ENCODE data around the gene GANC.
A peak's percentile ranks its signal among the peaks of the same experiment; 100 is the strongest.

The GANC gene

GRCh38 chr15:42385980-42386700 is 113.1 kb downstream of the GANC start:
- H3K4me3 ChIP-seq (ENCODE audit: low read length in 2 of 2), result no peak overlapping the region
- H3K4me1 ChIP-seq (ENCODE audit: control insufficient read depth in 2 of 2, insufficient read depth in 1 of 2, low read depth in 1 of 2, low read length in 2 of 2), result no peaks in the 10 kb centered on the region
- no peak overlapping the region for H3K14ac ChIP-seq (ENCODE audit: low read length)
- no peak overlapping the region for H3K27ac ChIP-seq (replicated peaks; ENCODE audit: low read length)
- H3K79me1 ChIP-seq (ENCODE audit: low read depth, low read length), result no peaks in the 10 kb centered on the region
- H4K8ac ChIP-seq (ENCODE audit: low read depth, low read length), result no peak overlapping the region
- no peak overlapping the region for H2BK120ac ChIP-seq (ENCODE audit: low read depth, low read length)
- H2AK5ac ChIP-seq (ENCODE audit: low read depth, low read length), result no peak overlapping the region
- H2BK12ac ChIP-seq (ENCODE audit: low read length), result no peak overlapping the region
- no peak for DNase-seq (ENCODE audit: low spot score)
- no peak overlapping the region for H4K91ac ChIP-seq (ENCODE audit: low read depth, low read length, poor library complexity)
- H3K9me3 ChIP-seq (replicated peaks in 1 of 2; ENCODE audit: control insufficient read depth in 2 of 2, insufficient read depth in 1 of 2, low read depth in 1 of 2, low read length in 2 of 2), result no peaks in the 10 kb centered on the region
- H3K4me2 ChIP-seq (ENCODE audit: insufficient read depth, low read length, poor library complexity, severe bottlenecking), result no peak overlapping the region
- WGBS, 2 donors (ENCODE audit: extremely low coverage in 2 of 2, insufficient read length in 2 of 2, insufficient replicate concordance in 1 of 2), result no CpG with 5 or more reads among the region's 12 CpGs
- no peak overlapping the region for H3K18ac ChIP-seq (ENCODE audit: low read length)
- no peak overlapping the region for H3K4ac ChIP-seq (ENCODE audit: low read length)
- H3K27me3 ChIP-seq (ENCODE audit: control insufficient read depth in 3 of 3, insufficient read depth in 3 of 3, low read depth in 1 of 3, low read length in 3 of 3), result no peaks in the 10 kb centered on the region
- H2AFZ ChIP-seq (ENCODE audit: low read length), result peak overlapping the region; percentile 81
- H3K23ac ChIP-seq (ENCODE audit: low read depth, low read length, poor library complexity), result no peak overlapping the region
- no peak overlapping the region for H3K9ac ChIP-seq (ENCODE audit: low read depth, low read length, poor library complexity)
- H3K36me3 ChIP-seq (replicated peaks in 1 of 2; ENCODE audit: control insufficient read depth in 2 of 2, insufficient read depth in 2 of 2, low read length in 2 of 2), result no peaks in the 10 kb centered on the region
- no peak overlapping the region for H2BK5ac ChIP-seq (ENCODE audit: low read length)
- H2BK15ac ChIP-seq (ENCODE audit: low read length), result no peak overlapping the region

- no CpG with 5 or more reads among the region's 8 CpGs for WGBS, 2 donors (ENCODE audit: extremely low coverage in 2 of 2, insufficient read length in 2 of 2, insufficient replicate concordance in 1 of 2)
Measured at GRCh38 chr15:42387603-42388002, 114.6 kb downstream of the GANC start.

GRCh38 chr15:42392309-42393024 is 119.5 kb downstream of the GANC start:
- no peak overlapping the region for H3K4me2 ChIP-seq (ENCODE audit: insufficient read depth, low read length, poor library complexity, severe bottlenecking)
- H2BK15ac ChIP-seq (ENCODE audit: low read length), result no peak overlapping the region
- WGBS, 2 donors (ENCODE audit: extremely low coverage in 2 of 2, insufficient read length in 2 of 2, insufficient replicate concordance in 1 of 2), result no CpG with 5 or more reads among the region's 11 CpGs
- H3K79me1 ChIP-seq (ENCODE audit: low read depth, low read length), result no peaks in the 10 kb centered on the region
- DNase-seq (ENCODE audit: low spot score), result no peak
- no peak overlapping the region for H3K14ac ChIP-seq (ENCODE audit: low read length)
- no peak overlapping the region for H2BK120ac ChIP-seq (ENCODE audit: low read depth, low read length)
- H2BK12ac ChIP-seq (ENCODE audit: low read length), result no peak overlapping the region
- no peaks in the 10 kb centered on the region for H3K36me3 ChIP-seq (replicated peaks in 1 of 2; ENCODE audit: control insufficient read depth in 2 of 2, insufficient read depth in 2 of 2, low read length in 2 of 2)
- no peak overlapping the region for H4K91ac ChIP-seq (ENCODE audit: low read depth, low read length, poor library complexity)
- no peaks in the 10 kb centered on the region for H3K9me3 ChIP-seq (replicated peaks in 1 of 2; ENCODE audit: control insufficient read depth in 2 of 2, insufficient read depth in 1 of 2, low read depth in 1 of 2, low read length in 2 of 2)
- no peak overlapping the region for H3K4me3 ChIP-seq (ENCODE audit: low read length in 2 of 2)
- no peak overlapping the region for H3K9ac ChIP-seq (ENCODE audit: low read depth, low read length, poor library complexity)
- H2BK5ac ChIP-seq (ENCODE audit: low read length), result no peak overlapping the region
- no peak overlapping the region for H3K23ac ChIP-seq (ENCODE audit: low read depth, low read length, poor library complexity)
- H3K27ac ChIP-seq (replicated peaks; ENCODE audit: low read length), result no peak overlapping the region
- no peak overlapping the region for H3K4ac ChIP-seq (ENCODE audit: low read length)
- H3K4me1 ChIP-seq (ENCODE audit: control insufficient read depth in 2 of 2, insufficient read depth in 1 of 2, low read depth in 1 of 2, low read length in 2 of 2), result no peaks in the 10 kb centered on the region
- no peak overlapping the region for H3K18ac ChIP-seq (ENCODE audit: low read length)
- peak overlapping the region; percentile 61 for H2AFZ ChIP-seq (ENCODE audit: low read length)
- H4K8ac ChIP-seq (ENCODE audit: low read depth, low read length), result no peak overlapping the region
- no peaks in the 10 kb centered on the region for H3K27me3 ChIP-seq (ENCODE audit: control insufficient read depth in 3 of 3, insufficient read depth in 3 of 3, low read depth in 1 of 3, low read length in 3 of 3)
- H2AK5ac ChIP-seq (ENCODE audit: low read depth, low read length), result no peak overlapping the region

More at GRCh38 chr15:42387603-42388002, 114.6 kb downstream of the GANC start:
- no peak overlapping the region for H3K4me2 ChIP-seq (ENCODE audit: insufficient read depth, low read length, poor library complexity, severe bottlenecking)
- no peak overlapping the region for H3K9ac ChIP-seq (ENCODE audit: low read depth, low read length, poor library complexity)
- no peak overlapping the region for H3K4ac ChIP-seq (ENCODE audit: low read length)
- H3K4me1 ChIP-seq (ENCODE audit: control insufficient read depth in 2 of 2, insufficient read depth in 1 of 2, low read depth in 1 of 2, low read length in 2 of 2), result no peaks in the 10 kb centered on the region
- H3K36me3 ChIP-seq (replicated peaks in 1 of 2; ENCODE audit: control insufficient read depth in 2 of 2, insufficient read depth in 2 of 2, low read length in 2 of 2), result no peaks in the 10 kb centered on the region
- H3K9me3 ChIP-seq (replicated peaks in 1 of 2; ENCODE audit: control insufficient read depth in 2 of 2, insufficient read depth in 1 of 2, low read depth in 1 of 2, low read length in 2 of 2), result no peaks in the 10 kb centered on the region
- H3K14ac ChIP-seq (ENCODE audit: low read length), result no peak overlapping the region
- H2BK12ac ChIP-seq (ENCODE audit: low read length), result no peak overlapping the region
- no peak overlapping the region for H4K91ac ChIP-seq (ENCODE audit: low read depth, low read length, poor library complexity)
- no peak overlapping the region for H3K18ac ChIP-seq (ENCODE audit: low read length)
- no peak overlapping the region for H4K8ac ChIP-seq (ENCODE audit: low read depth, low read length)
- no peak overlapping the region for H3K4me3 ChIP-seq (ENCODE audit: low read length in 2 of 2)
- no peak overlapping the region for H3K27ac ChIP-seq (replicated peaks; ENCODE audit: low read length)
- no peak overlapping the region for H3K23ac ChIP-seq (ENCODE audit: low read depth, low read length, poor library complexity)
- no peaks in the 10 kb centered on the region for H3K79me1 ChIP-seq (ENCODE audit: low read depth, low read length)
- no peak overlapping the region for H2BK120ac ChIP-seq (ENCODE audit: low read depth, low read length)
- peak overlapping the region; percentile 18 for H2AFZ ChIP-seq (ENCODE audit: low read length)
- no peak overlapping the region for H2BK15ac ChIP-seq (ENCODE audit: low read length)
- no peak overlapping the region for H2AK5ac ChIP-seq (ENCODE audit: low read depth, low read length)
- no peak for DNase-seq (ENCODE audit: low spot score)
- H2BK5ac ChIP-seq (ENCODE audit: low read length), result no peak overlapping the region
- H3K27me3 ChIP-seq (ENCODE audit: control insufficient read depth in 3 of 3, insufficient read depth in 3 of 3, low read depth in 1 of 3, low read length in 3 of 3), result no peaks in the 10 kb centered on the region

- Histone ChIP-seq H3K4me3 (ENCODE audit: low read length in 2 of 2) (no peak overlapping the region), H3K9ac (ENCODE audit: low read depth, low read length, poor library complexity) (no peak overlapping the region), H3K23ac (ENCODE audit: low read depth, low read length, poor library complexity) (peak overlapping the region; percentile 82), H2BK120ac (ENCODE audit: low read depth, low read length) (no peak overlapping the region), H2BK5ac (ENCODE audit: low read length) (no peak overlapping the region), H4K8ac (ENCODE audit: low read depth, low read length) (peak overlapping the region; percentile 90), H3K27me3 (ENCODE audit: control insufficient read depth in 3 of 3, insufficient read depth in 3 of 3, low read depth in 1 of 3, low read length in 3 of 3) (no peaks in the 10 kb centered on the region), H3K36me3 (replicated peaks in 1 of 2; ENCODE audit: control insufficient read depth in 2 of 2, insufficient read depth in 2 of 2, low read length in 2 of 2) (no peaks in the 10 kb centered on the region), H2AFZ (ENCODE audit: low read length) (no peak overlapping the region), H3K14ac (ENCODE audit: low read length) (no peak overlapping the region), H3K4ac (ENCODE audit: low read length) (no peak overlapping the region), H2BK15ac (ENCODE audit: low read length) (no peak overlapping the region), H3K79me1 (ENCODE audit: low read depth, low read length) (no peaks in the 10 kb centered on the region), H3K18ac (ENCODE audit: low read length) (peak overlapping the region; percentile 25), H3K9me3 (replicated peaks in 1 of 2; ENCODE audit: control insufficient read depth in 2 of 2, insufficient read depth in 1 of 2, low read depth in 1 of 2, low read length in 2 of 2) (no peaks in the 10 kb centered on the region), H3K27ac (replicated peaks; ENCODE audit: low read length) (no peak overlapping the region), H2BK12ac (ENCODE audit: low read length) (no peak overlapping the region), H3K4me1 (ENCODE audit: control insufficient read depth in 2 of 2, insufficient read depth in 1 of 2, low read depth in 1 of 2, low read length in 2 of 2) (no peaks in the 10 kb centered on the region), H3K4me2 (ENCODE audit: insufficient read depth, low read length, poor library complexity, severe bottlenecking) (no peak overlapping the region), H4K91ac (ENCODE audit: low read depth, low read length, poor library complexity) (no peak overlapping the region), H2AK5ac (ENCODE audit: low read depth, low read length) (no peak overlapping the region)
- no peak for DNase-seq (ENCODE audit: low spot score)
- no CpG with 5 or more reads among the region's 13 CpGs for WGBS, 2 donors (ENCODE audit: extremely low coverage in 2 of 2, insufficient read length in 2 of 2, insufficient replicate concordance in 1 of 2)
Measured at GRCh38 chr15:42394106-42394505, 121.1 kb downstream of the GANC start.

All from neuronal stem cell (in vitro differentiated cells).